ENCODE data around the gene JMJD4. TPM values are rescaled to one million over a fixed set of nuclear protein-coding genes. Genes with fewer than 3 reads are reported as not detected.

Gene JMJD4
- total and polyA plus RNA-seq, 9 donors: 5.9 to 28.9 (median 26.2) TPM

- Histone ChIP-seq H3K9me3 (no peaks in the 10 kb centered on the region), H3K27ac (no peak overlapping the region), H3K36me3 (no peaks in the 10 kb centered on the region), H3K4me3 (no peak overlapping the region), H3K27me3 (no peaks in the 10 kb centered on the region), H3K4me1 (ENCODE audit: insufficient read depth) (no peaks in the 10 kb centered on the region)
- no peak for DNase-seq
- intact Hi-C loops (cut with DNase I): loop anchor here in 1 of 4 donors (10.0 kb wide), 1 partner anchor 177 kb away; the partner anchor contains the start of gene WNT9A
- no peak for TF ChIP-seq CTCF (IDR thresholded peaks at IDR 0.05)
- TF ChIP-seq POLR2A (IDR thresholded peaks at IDR 0.05): no peak
- no peak for TF ChIP-seq EP300 (IDR thresholded peaks at IDR 0.05)
- WGBS, 3 donors: 91 to 94% (median 94%) methylated on average over 7 of the region's 7 CpGs
Measured at GRCh38 chr1:227768125-227768439, 33.0 kb upstream of the JMJD4 start.

- WGBS, 3 donors: 85 to 96% (median 87%) methylated on average over 6 of the region's 6 CpGs
- peaks cover 1% of the 10 kb centered on the region for H3K4me1 ChIP-seq (ENCODE audit: insufficient read depth)
- no peak for DNase-seq
- no peak overlapping the region for H3K4me3 ChIP-seq
- intact Hi-C loops (cut with DNase I): loop anchor here in 1 of 4 donors (10.0 kb wide), 1 partner anchor 177 kb away; the partner anchor contains the start of gene WNT9A
- H3K36me3 ChIP-seq: no peaks in the 10 kb centered on the region
- no peaks in the 10 kb centered on the region for H3K27me3 ChIP-seq
- TF ChIP-seq CTCF (IDR thresholded peaks at IDR 0.05): no peak
- no peak for TF ChIP-seq EP300 (IDR thresholded peaks at IDR 0.05)
- TF ChIP-seq POLR2A (IDR thresholded peaks at IDR 0.05): no peak
- H3K9me3 ChIP-seq: no peaks in the 10 kb centered on the region
- H3K27ac ChIP-seq: no peak overlapping the region
Measured at GRCh38 chr1:227767401-227768124, 32.5 kb upstream of the JMJD4 start.

- H3K4me1 ChIP-seq (ENCODE audit: insufficient read depth): peaks cover 2% of the 10 kb centered on the region
- H3K36me3 ChIP-seq: no peaks in the 10 kb centered on the region
- no peaks in the 10 kb centered on the region for H3K27me3 ChIP-seq
- H3K27ac ChIP-seq: no peak overlapping the region
- WGBS, 3 donors: 74 to 88% (median 79%) methylated on average over 19 of the region's 19 CpGs
- DNase-seq: no peak
- no peak for TF ChIP-seq EP300 (IDR thresholded peaks at IDR 0.05)
- TF ChIP-seq CTCF (IDR thresholded peaks at IDR 0.05): no peak
- no peak for TF ChIP-seq POLR2A (IDR thresholded peaks at IDR 0.05)
- no peaks in the 10 kb centered on the region for H3K9me3 ChIP-seq
- intact Hi-C loops (cut with DNase I): loop anchor here in 1 of 4 donors (10.0 kb wide), 1 partner anchor 178 kb away; the partner anchor contains the start of gene WNT9A
- H3K4me3 ChIP-seq: no peak overlapping the region
Measured at GRCh38 chr1:227766653-227767277, 31.7 kb upstream of the JMJD4 start.

- Histone ChIP-seq H3K9me3 (no peaks in the 10 kb centered on the region), H3K4me1 (ENCODE audit: insufficient read depth) (peaks cover 2% of the 10 kb centered on the region), H3K36me3 (no peaks in the 10 kb centered on the region), H3K4me3 (no peak overlapping the region), H3K27ac (no peak overlapping the region), H3K27me3 (no peaks in the 10 kb centered on the region)
- WGBS, 3 donors: 57 to 68% (median 59%) methylated on average over 17 of the region's 17 CpGs
- intact Hi-C loops (cut with DNase I): loop anchor here in 1 of 4 donors (10.0 kb wide), 1 partner anchor 179 kb away; the partner anchor contains the start of gene WNT9A
- DNase-seq: no peak
- no peak for TF ChIP-seq POLR2A (IDR thresholded peaks at IDR 0.05)
- TF ChIP-seq EP300 (IDR thresholded peaks at IDR 0.05): no peak
- no peak for TF ChIP-seq CTCF (IDR thresholded peaks at IDR 0.05)
Measured at GRCh38 chr1:227766015-227766634, 31.0 kb upstream of the JMJD4 start.
